HepG2 (cell line): ENCODE results near the gene CHMP5. TPM values are rescaled to one million over a fixed set of nuclear protein-coding genes. Genes with fewer than 3 reads are reported as not detected.
A peak's percentile ranks its signal among the peaks of the same experiment; 100 is the strongest.

Experiments
- GPN1 ChIP-seq: sonication (generic); formaldehyde crosslinking; IDR thresholded peaks from 2 replicates; pipeline ENCODE4 v1.5.1; 2020; ENCODE audit warnings: missing genetic modification reagents, borderline replicate concordance
- KLF9 ChIP-seq: IDR thresholded peaks from 2 replicates; pipeline ENCODE4 v1.6.1; 2016; ENCODE audit warnings: low read depth
- SMAD1 ChIP-seq: sonication (generic); formaldehyde crosslinking; IDR thresholded peaks from 2 replicates; pipeline ENCODE4 v1.4.0; 2020; ENCODE audit warnings: missing genetic modification reagents, low read depth, mild to moderate bottlenecking, borderline replicate concordance
- SMAD3 ChIP-seq: sonication (generic); formaldehyde crosslinking; IDR thresholded peaks from 2 replicates; pipeline ENCODE4 v1.4.0; 2020; ENCODE audit warnings: missing genetic modification reagents
- SMYD3 ChIP-seq: sonication (generic); formaldehyde crosslinking; IDR thresholded peaks from 2 replicates; pipeline ENCODE4 v1.8.1; 2023; ENCODE audit warnings: mild to moderate bottlenecking, missing genetic modification reagents
- ZNF282 ChIP-seq: fragments of 450-650 bp; IDR thresholded peaks from 2 replicates; pipeline ENCODE4 v1.6.1; 2018; ENCODE audit not compliant: partially characterized antibody
- polyA plus RNA-seq, 8 experiments: library from polyadenylated mRNA; depleted of rRNA in 3 of 8; stranded (reverse) in 7 of 8; unstranded in 1 of 8; fragments of >200 nt; fragmentation: Illumina TruSeq in 4 of 8; extraction: Trizol in 4 of 8; gene quantifications; 2 replicates each; pipeline versions ENCODE4 v1.2.1 to v1.2.3, GENCODE V29; 2011 to 2016; ENCODE audit warnings: low read depth in 4 of 8, missing spikeins in 1 of 8, mixed read lengths in 1 of 8; ENCODE audit not compliant: insufficient read depth in 1 of 8
- total RNA-seq, 5 experiments: library from RNA; depleted of rRNA; stranded (reverse); fragments of >200 nt; fragmentation: Illumina TruSeq; extraction: Trizol; gene quantifications; 2 replicates each; pipeline ENCODE4 v1.2.3, GENCODE V29; 2016; ENCODE audit warnings: low read depth in 1 of 5
- TF ChIP-seq, protein P1 (sequence below): sonication (generic); formaldehyde crosslinking; IDR thresholded peaks from 2 replicates; pipeline ENCODE4 v1.8.1; 2023; ENCODE audit warnings: mild to moderate bottlenecking, missing genetic modification reagents
- TF ChIP-seq, protein P2 (sequence below): sonication (generic); formaldehyde crosslinking; IDR thresholded peaks from 2 replicates; pipeline ENCODE4 v1.5.1; 2020; ENCODE audit warnings: mild to moderate bottlenecking, missing genetic modification reagents, moderate library complexity
- TF ChIP-seq, protein P3 (sequence below): sonication (generic); formaldehyde crosslinking; IDR thresholded peaks from 2 replicates; pipeline ENCODE4 v1.5.1; 2020; ENCODE audit warnings: mild to moderate bottlenecking, missing genetic modification reagents, borderline replicate concordance
- TF ChIP-seq, protein P4 (sequence below): sonication (generic); formaldehyde crosslinking; IDR thresholded peaks from 2 replicates; pipeline ENCODE4 v1.9.0; 2022; ENCODE audit warnings: low read depth, missing genetic modification reagents
- TF ChIP-seq, protein P5 (sequence below): sonication (generic); formaldehyde crosslinking; IDR thresholded peaks from 2 replicates; pipeline ENCODE4 v1.4.0; 2020; ENCODE audit warnings: missing genetic modification reagents, borderline replicate concordance
- TF ChIP-seq, protein P6 (sequence below): conservative IDR thresholded peaks from 2 replicates; pipeline ENCODE4 v1.6.1; 2018; ENCODE audit warnings: missing genetic modification reagents

The CHMP5 gene
- total and polyA plus RNA-seq, 2 of the 13 experiments (the other 11 are each of a cell fraction or from before 2014, with no cell fraction given) = 46.0 to 57.3 TPM

DNA sequence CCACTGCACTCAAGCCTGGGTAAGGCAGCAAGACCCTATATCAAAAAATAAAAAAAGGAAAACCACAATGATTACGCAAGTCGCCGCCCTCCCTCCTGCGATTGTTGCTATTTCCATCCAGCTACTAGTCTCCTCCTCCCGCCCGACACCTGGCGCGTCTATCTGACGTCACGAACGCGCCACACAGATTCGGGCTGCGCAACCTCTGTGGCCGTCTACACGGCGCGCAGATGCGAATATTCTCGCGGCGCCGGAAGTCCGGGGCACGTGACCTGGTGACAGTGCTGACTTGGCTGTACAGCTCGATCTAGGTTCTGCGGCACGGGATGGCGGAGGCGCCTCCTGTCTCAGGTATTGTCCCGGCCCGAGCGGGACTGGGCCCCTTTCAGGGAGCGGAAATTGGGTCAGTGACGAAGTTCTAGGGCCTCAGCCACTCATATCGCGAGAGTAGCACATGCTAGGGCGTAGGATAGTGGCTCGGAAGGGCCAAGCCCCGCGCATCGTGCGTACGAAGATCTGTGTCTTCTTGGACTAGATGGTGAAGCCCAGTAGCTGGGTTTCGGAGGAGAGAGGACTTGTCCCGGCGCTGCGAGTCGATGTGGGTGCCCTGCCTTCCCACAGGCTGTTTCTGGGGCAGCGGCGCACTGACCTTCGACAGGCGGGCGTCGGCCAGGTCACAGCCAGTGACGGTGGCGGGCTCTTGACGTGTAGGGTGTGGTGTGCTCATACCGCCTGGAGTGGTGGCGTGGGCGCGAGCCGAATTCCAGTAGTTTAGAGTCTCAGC lies 25.6 kb downstream of the CHMP5 start, which contains the start of gene NFX1 (continued):
- TF ChIP-seq KLF9 (CRISPR knock-in tag) = peak; percentile 48; the same call in 1 of the 2 replicates
- TF ChIP-seq, protein P1, sequence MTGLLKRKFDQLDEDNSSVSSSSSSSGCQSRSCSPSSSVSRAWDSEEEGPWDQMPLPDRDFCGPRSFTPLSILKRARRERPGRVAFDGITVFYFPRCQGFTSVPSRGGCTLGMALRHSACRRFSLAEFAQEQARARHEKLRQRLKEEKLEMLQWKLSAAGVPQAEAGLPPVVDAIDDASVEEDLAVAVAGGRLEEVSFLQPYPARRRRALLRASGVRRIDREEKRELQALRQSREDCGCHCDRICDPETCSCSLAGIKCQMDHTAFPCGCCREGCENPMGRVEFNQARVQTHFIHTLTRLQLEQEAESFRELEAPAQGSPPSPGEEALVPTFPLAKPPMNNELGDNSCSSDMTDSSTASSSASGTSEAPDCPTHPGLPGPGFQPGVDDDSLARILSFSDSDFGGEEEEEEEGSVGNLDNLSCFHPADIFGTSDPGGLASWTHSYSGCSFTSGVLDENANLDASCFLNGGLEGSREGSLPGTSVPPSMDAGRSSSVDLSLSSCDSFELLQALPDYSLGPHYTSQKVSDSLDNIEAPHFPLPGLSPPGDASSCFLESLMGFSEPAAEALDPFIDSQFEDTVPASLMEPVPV (CRISPR knock-in tag) = peak; percentile 94
- TF ChIP-seq SMAD3 (CRISPR knock-in tag) = peak; percentile 79
- no peak for TF ChIP-seq ZNF282
- 0 out of 2 replicates have a peak, but pooled peaks have one; percentile 85 for TF ChIP-seq SMYD3 (CRISPR knock-in tag)
- TF ChIP-seq, protein P2, sequence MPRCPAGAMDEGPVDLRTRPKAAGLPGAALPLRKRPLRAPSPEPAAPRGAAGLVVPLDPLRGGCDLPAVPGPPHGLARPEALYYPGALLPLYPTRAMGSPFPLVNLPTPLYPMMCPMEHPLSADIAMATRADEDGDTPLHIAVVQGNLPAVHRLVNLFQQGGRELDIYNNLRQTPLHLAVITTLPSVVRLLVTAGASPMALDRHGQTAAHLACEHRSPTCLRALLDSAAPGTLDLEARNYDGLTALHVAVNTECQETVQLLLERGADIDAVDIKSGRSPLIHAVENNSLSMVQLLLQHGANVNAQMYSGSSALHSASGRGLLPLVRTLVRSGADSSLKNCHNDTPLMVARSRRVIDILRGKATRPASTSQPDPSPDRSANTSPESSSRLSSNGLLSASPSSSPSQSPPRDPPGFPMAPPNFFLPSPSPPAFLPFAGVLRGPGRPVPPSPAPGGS = peak; percentile 91
- TF ChIP-seq, protein P3, sequence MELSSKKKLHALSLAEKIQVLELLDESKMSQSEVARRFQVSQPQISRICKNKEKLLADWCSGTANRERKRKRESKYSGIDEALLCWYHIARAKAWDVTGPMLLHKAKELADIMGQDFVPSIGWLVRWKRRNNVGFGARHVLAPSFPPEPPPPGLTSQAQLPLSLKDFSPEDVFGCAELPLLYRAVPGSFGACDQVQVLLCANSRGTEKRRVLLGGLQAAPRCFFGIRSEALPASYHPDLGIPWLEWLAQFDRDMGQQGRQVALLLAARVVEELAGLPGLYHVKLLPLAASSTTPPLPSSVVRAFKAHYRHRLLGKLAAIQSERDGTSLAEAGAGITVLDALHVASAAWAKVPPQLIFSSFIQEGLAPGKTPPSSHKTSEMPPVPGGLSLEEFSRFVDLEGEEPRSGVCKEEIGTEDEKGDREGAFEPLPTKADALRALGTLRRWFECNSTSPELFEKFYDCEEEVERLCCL (CRISPR knock-in tag) = peak; percentile 76; the same call in 1 of the 2 replicates
- TF ChIP-seq, protein P4, sequence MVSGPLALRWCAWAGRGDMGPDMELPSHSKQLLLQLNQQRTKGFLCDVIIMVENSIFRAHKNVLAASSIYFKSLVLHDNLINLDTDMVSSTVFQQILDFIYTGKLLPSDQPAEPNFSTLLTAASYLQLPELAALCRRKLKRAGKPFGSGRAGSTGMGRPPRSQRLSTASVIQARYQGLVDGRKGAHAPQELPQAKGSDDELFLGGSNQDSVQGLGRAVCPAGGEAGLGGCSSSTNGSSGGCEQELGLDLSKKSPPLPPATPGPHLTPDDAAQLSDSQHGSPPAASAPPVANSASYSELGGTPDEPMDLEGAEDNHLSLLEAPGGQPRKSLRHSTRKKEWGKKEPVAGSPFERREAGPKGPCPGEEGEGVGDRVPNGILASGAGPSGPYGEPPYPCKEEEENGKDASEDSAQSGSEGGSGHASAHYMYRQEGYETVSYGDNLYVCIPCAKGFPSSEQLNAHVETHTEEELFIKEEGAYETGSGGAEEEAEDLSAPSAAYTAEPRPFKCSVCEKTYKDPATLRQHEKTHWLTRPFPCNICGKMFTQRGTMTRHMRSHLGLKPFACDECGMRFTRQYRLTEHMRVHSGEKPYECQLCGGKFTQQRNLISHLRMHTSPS (CRISPR knock-in tag) = peak; percentile 51; the same call in 1 of the 2 replicates
- TF ChIP-seq, protein P5, sequence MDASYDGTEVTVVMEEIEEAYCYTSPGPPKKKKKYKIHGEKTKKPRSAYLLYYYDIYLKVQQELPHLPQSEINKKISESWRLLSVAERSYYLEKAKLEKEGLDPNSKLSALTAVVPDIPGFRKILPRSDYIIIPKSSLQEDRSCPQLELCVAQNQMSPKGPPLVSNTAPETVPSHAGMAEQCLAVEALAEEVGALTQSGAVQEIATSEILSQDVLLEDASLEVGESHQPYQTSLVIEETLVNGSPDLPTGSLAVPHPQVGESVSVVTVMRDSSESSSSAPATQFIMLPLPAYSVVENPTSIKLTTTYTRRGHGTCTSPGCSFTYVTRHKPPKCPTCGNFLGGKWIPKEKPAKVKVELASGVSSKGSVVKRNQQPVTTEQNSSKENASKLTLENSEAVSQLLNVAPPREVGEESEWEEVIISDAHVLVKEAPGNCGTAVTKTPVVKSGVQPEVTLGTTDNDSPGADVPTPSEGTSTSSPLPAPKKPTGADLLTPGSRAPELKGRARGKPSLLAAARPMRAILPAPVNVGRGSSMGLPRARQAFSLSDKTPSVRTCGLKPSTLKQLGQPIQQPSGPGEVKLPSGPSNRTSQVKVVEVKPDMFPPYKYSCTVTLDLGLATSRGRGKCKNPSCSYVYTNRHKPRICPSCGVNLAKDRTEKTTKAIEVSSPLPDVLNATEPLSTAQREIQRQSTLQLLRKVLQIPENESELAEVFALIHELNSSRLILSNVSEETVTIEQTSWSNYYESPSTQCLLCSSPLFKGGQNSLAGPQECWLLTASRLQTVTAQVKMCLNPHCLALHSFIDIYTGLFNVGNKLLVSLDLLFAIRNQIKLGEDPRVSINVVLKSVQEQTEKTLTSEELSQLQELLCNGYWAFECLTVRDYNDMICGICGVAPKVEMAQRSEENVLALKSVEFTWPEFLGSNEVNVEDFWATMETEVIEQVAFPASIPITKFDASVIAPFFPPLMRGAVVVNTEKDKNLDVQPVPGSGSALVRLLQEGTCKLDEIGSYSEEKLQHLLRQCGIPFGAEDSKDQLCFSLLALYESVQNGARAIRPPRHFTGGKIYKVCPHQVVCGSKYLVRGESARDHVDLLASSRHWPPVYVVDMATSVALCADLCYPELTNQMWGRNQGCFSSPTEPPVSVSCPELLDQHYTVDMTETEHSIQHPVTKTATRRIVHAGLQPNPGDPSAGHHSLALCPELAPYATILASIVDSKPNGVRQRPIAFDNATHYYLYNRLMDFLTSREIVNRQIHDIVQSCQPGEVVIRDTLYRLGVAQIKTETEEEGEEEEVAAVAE (CRISPR knock-in tag) = peak; percentile 86
- peak; percentile 82; the same call in 1 of the 2 replicates for TF ChIP-seq SMAD1 (CRISPR knock-in tag)
- 0 out of 2 replicates have a peak, but pooled peaks have one; percentile 55 for TF ChIP-seq GPN1 (CRISPR knock-in tag)
- TF ChIP-seq, protein P6, sequence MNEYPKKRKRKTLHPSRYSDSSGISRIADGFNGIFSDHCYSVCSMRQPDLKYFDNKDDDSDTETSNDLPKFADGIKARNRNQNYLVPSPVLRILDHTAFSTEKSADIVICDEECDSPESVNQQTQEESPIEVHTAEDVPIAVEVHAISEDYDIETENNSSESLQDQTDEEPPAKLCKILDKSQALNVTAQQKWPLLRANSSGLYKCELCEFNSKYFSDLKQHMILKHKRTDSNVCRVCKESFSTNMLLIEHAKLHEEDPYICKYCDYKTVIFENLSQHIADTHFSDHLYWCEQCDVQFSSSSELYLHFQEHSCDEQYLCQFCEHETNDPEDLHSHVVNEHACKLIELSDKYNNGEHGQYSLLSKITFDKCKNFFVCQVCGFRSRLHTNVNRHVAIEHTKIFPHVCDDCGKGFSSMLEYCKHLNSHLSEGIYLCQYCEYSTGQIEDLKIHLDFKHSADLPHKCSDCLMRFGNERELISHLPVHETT (CRISPR knock-in tag) = peak; percentile 80
